Hepatocyte (in vitro differentiated cells): ENCODE results near the gene ALK. TPM values are rescaled to one million over a fixed set of nuclear protein-coding genes. Genes with fewer than 3 reads are reported as not detected.

Source experiments
- DNase-seq: peaks from one replicate; pipeline ENCODE4 v3.0.0-alpha.2; 2016; ENCODE audit warnings: low spot score
- H2AFZ ChIP-seq: fragments of 200-600 bp; sonication (generic); 2 replicates; pipeline ENCODE4 v1.6.0; 2016; ENCODE audit warnings: antibody characterized with exemption, mild to moderate bottlenecking
- H3K27ac ChIP-seq: fragments of 200-600 bp; sonication (generic); 2 replicates; pipeline ENCODE4 v1.5.1; 2016; ENCODE audit warnings: mild to moderate bottlenecking
- H3K27me3 ChIP-seq: fragments of 200-600 bp; sonication (generic); 2 replicates; pipeline ENCODE4 v1.6.1; 2016
- H3K36me3 ChIP-seq: fragments of 200-600 bp; sonication (generic); replicated peaks from 2 replicates; pipeline ENCODE4 v1.5.1; 2016; ENCODE audit warnings: low read depth; ENCODE audit not compliant: insufficient read depth
- H3K4me1 ChIP-seq: fragments of 200-600 bp; sonication (generic); 2 replicates; pipeline ENCODE4 v1.5.1; 2016; ENCODE audit warnings: mild to moderate bottlenecking, moderate library complexity; ENCODE audit not compliant: insufficient read depth
- H3K4me2 ChIP-seq: fragments of 200-600 bp; sonication (generic); 2 replicates; pipeline ENCODE4 v1.6.0; 2016
- H3K4me3 ChIP-seq: fragments of 200-600 bp; sonication (generic); 2 replicates; pipeline ENCODE4 v1.5.1; 2016; ENCODE audit warnings: mild to moderate bottlenecking
- H3K79me2 ChIP-seq: fragments of 200-600 bp; sonication (generic); 2 replicates; pipeline ENCODE4 v1.6.0; 2017; ENCODE audit warnings: mild to moderate bottlenecking
- H3K9me2 ChIP-seq: fragments of 200-600 bp; sonication (generic); replicated peaks from 2 replicates; pipeline ENCODE4 v1.6.0; 2017; ENCODE audit warnings: mild to moderate bottlenecking; ENCODE audit not compliant: insufficient read depth
- H3K9me3 ChIP-seq: fragments of 200-600 bp; sonication (generic); 2 replicates; pipeline ENCODE4 v1.5.1; 2016; ENCODE audit warnings: low read depth, mild to moderate bottlenecking
- H4K20me1 ChIP-seq: fragments of 200-600 bp; sonication (generic); 2 replicates; pipeline ENCODE4 v1.6.0; 2016; ENCODE audit warnings: mild to moderate bottlenecking; ENCODE audit not compliant: insufficient read depth, poor library complexity, severe bottlenecking
- EZH2 ChIP-seq: fragments of 200-600 bp; sonication (generic); IDR thresholded peaks from 2 replicates; pipeline ENCODE4 v1.6.1; 2016; ENCODE audit warnings: antibody characterized with exemption, mild to moderate bottlenecking, borderline replicate concordance
- EZH2phosphoT487 ChIP-seq: fragments of 200-600 bp; sonication (generic); IDR thresholded peaks from one replicate; pipeline ENCODE4 v1.6.1; 2018; ENCODE audit warnings: antibody characterized with exemption, mild to moderate bottlenecking, low read depth, moderate library complexity; ENCODE audit not compliant: unreplicated experiment, severe bottlenecking
- WGBS: methylation state at CpG from one replicate; pipeline ENCODE4 v1.1.6; 2016; ENCODE audit warnings: low lambda C conversion rate; ENCODE audit errors: missing lambda C conversion rate; 5-methylcytosine and 5-hydroxymethylcytosine counted together
- polyA plus RNA-seq: library from polyadenylated mRNA; unstranded; fragments of >200 nt; fragmentation: Nextera tagmentation; extraction: Ambion mirVana; gene quantifications from 2 replicates; pipeline ENCODE4 v1.2.1, GENCODE V29; 2016
- total RNA-seq: library from RNA; depleted of rRNA; stranded (reverse); fragments of >200 nt; gene quantifications from 2 replicates; pipeline ENCODE4 v1.2.3, GENCODE V29; 2014
- TF ChIP-seq, protein P1 (sequence below): fragments of 200-600 bp; sonication (generic); IDR thresholded peaks from 2 replicates; pipeline ENCODE4 v1.5.1; 2016; ENCODE audit warnings: antibody characterized with exemption, mild to moderate bottlenecking; ENCODE audit not compliant: poor library complexity

Gene ALK
- total and polyA plus RNA-seq, 2 experiments from 2014 or later, result 0.16 to 0.27 TPM

DNA sequence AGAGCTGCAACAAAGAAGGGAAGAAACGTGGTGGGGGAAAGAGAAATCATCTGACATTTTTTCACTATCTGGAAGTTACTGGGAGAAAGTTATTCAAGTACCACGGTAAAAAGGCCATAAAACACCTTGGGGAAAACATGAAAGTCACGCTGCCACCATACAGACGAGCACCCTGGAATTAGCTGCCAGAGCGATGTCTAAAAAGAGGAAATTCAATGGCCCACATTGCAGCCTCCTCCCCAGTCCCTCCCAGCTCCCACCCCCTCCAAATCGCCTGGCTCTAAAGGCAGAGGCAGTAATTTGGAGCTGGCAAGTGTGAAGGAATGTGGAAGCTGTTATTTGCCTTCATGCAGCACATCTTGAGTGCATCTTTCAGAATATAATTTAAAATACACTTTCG lies 192.0 kb downstream of the ALK start:
- H3K9me3 ChIP-seq, result no peaks in the 10 kb centered on the region
- TF ChIP-seq, protein P1, sequence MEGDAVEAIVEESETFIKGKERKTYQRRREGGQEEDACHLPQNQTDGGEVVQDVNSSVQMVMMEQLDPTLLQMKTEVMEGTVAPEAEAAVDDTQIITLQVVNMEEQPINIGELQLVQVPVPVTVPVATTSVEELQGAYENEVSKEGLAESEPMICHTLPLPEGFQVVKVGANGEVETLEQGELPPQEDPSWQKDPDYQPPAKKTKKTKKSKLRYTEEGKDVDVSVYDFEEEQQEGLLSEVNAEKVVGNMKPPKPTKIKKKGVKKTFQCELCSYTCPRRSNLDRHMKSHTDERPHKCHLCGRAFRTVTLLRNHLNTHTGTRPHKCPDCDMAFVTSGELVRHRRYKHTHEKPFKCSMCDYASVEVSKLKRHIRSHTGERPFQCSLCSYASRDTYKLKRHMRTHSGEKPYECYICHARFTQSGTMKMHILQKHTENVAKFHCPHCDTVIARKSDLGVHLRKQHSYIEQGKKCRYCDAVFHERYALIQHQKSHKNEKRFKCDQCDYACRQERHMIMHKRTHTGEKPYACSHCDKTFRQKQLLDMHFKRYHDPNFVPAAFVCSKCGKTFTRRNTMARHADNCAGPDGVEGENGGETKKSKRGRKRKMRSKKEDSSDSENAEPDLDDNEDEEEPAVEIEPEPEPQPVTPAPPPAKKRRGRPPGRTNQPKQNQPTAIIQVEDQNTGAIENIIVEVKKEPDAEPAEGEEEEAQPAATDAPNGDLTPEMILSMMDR, result no peak
- TF ChIP-seq EZH2, result no peak
- no peak overlapping the region for H3K4me2 ChIP-seq
- no peaks in the 10 kb centered on the region for H3K79me2 ChIP-seq
- DNase-seq, result no peak
- H3K27me3 ChIP-seq, result no peaks in the 10 kb centered on the region
- H3K4me3 ChIP-seq, result no peak overlapping the region
- no peaks in the 10 kb centered on the region for H3K9me2 ChIP-seq
- no peaks in the 10 kb centered on the region for H3K4me1 ChIP-seq
- H4K20me1 ChIP-seq, result no peaks in the 10 kb centered on the region
- no peaks in the 10 kb centered on the region for H3K36me3 ChIP-seq
- H3K27ac ChIP-seq, result no peak overlapping the region
- WGBS, result 49% methylated on average over 7 of the region's 7 CpGs
- no peak overlapping the region for H2AFZ ChIP-seq

DNA sequence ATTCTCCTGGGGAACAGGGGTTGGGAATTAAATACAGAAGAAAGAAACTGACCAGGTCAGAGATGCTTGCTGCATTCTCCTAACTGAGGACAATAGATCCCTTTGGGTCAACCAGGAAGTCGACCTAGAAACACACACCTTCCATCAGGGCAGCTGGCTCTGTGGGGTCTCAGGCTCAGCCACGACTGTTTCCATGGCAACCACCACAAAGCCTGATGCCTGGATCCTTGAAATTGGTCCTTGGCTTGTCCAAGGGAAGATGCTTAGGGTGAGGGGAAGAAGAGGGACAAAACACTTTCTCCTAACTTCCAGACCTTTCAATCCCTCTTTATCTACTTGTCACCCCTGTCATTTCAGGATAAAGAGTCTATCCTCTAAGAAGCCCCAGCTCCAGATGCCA lies 194.4 kb downstream of the ALK start:
- TF ChIP-seq EZH2phosphoT487 (no peak), EZH2 (no peak)
- TF ChIP-seq, protein P1, result no peak
- no peaks in the 10 kb centered on the region for H4K20me1 ChIP-seq
- no peaks in the 10 kb centered on the region for H3K27me3 ChIP-seq
- no peak for DNase-seq
- H3K4me3 ChIP-seq, result no peak overlapping the region
- H3K79me2 ChIP-seq, result no peaks in the 10 kb centered on the region
- no peak overlapping the region for H2AFZ ChIP-seq
- H3K9me2 ChIP-seq, result no peaks in the 10 kb centered on the region
- no peaks in the 10 kb centered on the region for H3K9me3 ChIP-seq
- H3K4me2 ChIP-seq, result no peak overlapping the region
- no peaks in the 10 kb centered on the region for H3K36me3 ChIP-seq
- WGBS, result 72% methylated on average over 2 of the region's 2 CpGs
- no peaks in the 10 kb centered on the region for H3K4me1 ChIP-seq
- H3K27ac ChIP-seq, result no peak overlapping the region

DNA sequence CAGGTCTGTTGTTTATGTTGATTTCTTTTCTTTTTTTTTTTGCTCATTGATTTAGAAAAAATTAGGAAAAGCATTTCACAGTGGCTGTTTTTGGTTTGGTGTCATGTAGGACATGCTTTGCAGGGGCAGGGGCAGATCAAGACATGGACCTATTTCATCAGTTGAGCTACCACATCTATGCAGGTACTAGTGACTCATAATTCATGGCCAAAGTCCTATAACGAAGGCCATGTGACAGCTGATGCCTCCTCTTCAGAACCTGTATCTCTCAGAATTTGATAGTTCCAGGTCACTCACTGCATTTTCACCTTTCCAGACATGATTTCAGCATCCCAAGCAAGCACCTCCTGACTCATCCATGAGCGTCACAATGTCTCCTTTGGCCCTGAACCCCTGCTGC lies 195.8 kb downstream of the ALK start:
- Histone ChIP-seq H4K20me1 (no peaks in the 10 kb centered on the region), H3K27ac (no peak overlapping the region)
- no peak for DNase-seq

More for the DNA sequence above, 195.8 kb downstream of the ALK start:
- Histone ChIP-seq H3K27me3 (no peaks in the 10 kb centered on the region), H2AFZ (no peak overlapping the region), H3K4me1 (no peaks in the 10 kb centered on the region), H3K4me3 (no peak overlapping the region), H3K4me2 (no peak overlapping the region), H3K9me3 (no peaks in the 10 kb centered on the region), H3K9me2 (no peaks in the 10 kb centered on the region), H3K36me3 (no peaks in the 10 kb centered on the region), H3K79me2 (no peaks in the 10 kb centered on the region)
- 48% methylated on average over 2 of the region's 2 CpGs for WGBS
- no peak for TF ChIP-seq EZH2
- TF ChIP-seq, protein P1, result no peak
- no peak for TF ChIP-seq EZH2phosphoT487
